ENCODE measurements around the gene IFT27.

Gene IFT27

DNA sequence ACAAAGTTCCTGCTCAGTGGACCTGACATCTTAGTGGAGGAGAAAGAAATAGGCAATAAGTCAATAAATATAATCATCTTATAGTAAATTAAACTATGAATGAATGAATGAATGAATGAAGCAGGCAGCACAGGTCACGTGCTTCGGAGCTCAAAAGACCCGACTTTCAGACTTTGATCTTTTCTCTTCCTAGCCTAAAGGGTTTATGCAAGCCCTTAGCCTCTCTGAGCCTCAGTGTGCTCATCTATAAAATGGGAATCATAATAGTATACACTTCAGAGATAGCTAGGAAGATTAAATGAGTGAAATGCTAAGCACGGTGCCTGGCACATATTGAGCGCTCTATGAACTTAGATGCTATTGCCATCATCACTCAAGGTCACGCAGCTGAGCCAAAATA is 33.4 kb upstream of the IFT27 start:
- no peak overlapping the region for H3K4me3 ChIP-seq (ENCODE audit: control insufficient read depth, low read depth, low read length)
- TF ChIP-seq, protein P1, sequence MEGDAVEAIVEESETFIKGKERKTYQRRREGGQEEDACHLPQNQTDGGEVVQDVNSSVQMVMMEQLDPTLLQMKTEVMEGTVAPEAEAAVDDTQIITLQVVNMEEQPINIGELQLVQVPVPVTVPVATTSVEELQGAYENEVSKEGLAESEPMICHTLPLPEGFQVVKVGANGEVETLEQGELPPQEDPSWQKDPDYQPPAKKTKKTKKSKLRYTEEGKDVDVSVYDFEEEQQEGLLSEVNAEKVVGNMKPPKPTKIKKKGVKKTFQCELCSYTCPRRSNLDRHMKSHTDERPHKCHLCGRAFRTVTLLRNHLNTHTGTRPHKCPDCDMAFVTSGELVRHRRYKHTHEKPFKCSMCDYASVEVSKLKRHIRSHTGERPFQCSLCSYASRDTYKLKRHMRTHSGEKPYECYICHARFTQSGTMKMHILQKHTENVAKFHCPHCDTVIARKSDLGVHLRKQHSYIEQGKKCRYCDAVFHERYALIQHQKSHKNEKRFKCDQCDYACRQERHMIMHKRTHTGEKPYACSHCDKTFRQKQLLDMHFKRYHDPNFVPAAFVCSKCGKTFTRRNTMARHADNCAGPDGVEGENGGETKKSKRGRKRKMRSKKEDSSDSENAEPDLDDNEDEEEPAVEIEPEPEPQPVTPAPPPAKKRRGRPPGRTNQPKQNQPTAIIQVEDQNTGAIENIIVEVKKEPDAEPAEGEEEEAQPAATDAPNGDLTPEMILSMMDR (IDR thresholded peaks at IDR 0.05; ENCODE audit: control insufficient read depth, insufficient read depth, low read depth, low read length, missing control alignments), result no peak
- DNase-seq (ENCODE audit: low read depth), result no peak

DNA sequence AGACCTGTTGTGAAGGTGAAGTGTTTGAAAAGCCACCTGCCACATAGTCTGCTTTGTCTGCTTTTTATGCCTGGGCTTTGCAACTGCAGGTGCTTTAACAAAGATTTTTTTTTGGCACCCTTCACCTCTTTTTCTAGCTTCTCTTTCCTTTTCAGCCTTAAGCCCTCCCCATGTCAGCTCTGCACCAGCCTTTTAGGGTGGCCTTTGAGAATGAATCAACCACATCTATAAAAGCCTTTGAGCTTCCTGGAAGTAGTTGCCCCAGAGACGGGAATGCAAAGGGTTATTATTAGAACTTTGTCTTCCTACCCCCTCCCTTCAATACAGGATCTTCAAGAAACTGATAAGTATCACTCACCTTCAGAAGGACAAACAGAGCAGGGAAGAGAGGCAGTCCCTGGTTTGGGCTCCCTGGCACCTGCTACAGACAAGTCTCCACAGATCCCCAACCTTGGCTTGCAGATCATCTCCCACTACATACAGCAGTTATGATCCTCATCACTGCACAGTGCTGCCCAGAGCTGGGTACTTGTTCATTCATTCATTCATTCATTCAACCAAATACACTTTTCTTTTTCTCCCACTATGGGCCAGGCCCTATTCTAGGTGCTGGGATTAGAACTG is 32.9 kb upstream of the IFT27 start:
- TF ChIP-seq, protein P1 (IDR thresholded peaks at IDR 0.05; ENCODE audit: control insufficient read depth, insufficient read depth, low read depth, low read length, missing control alignments), result no peak
- H3K4me3 ChIP-seq (ENCODE audit: control insufficient read depth, low read depth, low read length), result no peak overlapping the region
- no peak for DNase-seq (ENCODE audit: low read depth)

DNA sequence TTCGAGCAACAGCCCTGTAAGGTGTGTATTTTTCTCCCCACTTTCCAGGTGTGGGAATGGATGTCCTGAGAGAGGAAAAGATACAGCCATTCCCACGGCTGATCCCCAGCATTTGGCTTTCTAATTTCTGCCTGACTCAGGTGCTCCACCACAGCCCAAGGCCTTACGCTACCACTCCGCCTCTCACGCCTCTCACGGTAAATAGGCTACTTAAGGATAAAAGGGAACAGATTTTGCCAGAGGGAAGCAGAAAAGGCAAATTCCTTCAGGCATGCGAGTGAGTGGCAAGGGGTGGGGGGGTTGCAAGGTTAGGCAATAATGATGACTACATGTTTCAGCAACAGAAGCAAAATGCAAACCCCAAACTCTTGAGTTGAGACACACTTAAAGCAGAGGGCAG is 31.7 kb upstream of the IFT27 start:
- TF ChIP-seq, protein P1 (IDR thresholded peaks at IDR 0.05; ENCODE audit: control insufficient read depth, insufficient read depth, low read depth, low read length, missing control alignments), result no peak
- DNase-seq (ENCODE audit: low read depth), result no peak
- no peak overlapping the region for H3K4me3 ChIP-seq (ENCODE audit: control insufficient read depth, low read depth, low read length)

DNA sequence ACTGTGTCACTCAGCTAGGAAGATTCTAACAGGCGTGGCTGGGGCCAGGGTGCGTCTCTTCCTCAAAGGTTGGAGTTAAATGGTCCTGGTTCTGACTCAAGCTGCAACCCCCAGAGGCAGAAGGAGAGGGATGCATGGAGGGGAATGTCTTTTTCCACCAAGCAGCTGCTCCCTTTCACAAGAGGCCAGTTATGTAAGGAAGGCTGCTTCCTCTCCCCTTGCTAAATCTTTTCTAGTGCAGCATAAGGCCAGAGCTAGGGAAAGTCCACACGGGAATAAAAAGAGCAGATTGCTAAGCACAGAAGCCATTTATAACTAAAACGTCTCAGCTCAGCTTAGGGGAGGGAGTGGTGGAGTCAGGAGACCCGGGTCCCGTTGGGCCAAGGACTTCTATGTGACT is 30.9 kb upstream of the IFT27 start:
- TF ChIP-seq, protein P1 (IDR thresholded peaks at IDR 0.05; ENCODE audit: control insufficient read depth, insufficient read depth, low read depth, low read length, missing control alignments), result no peak
- no peak overlapping the region for H3K4me3 ChIP-seq (ENCODE audit: control insufficient read depth, low read depth, low read length)
- no peak for DNase-seq (ENCODE audit: low read depth)

DNA sequence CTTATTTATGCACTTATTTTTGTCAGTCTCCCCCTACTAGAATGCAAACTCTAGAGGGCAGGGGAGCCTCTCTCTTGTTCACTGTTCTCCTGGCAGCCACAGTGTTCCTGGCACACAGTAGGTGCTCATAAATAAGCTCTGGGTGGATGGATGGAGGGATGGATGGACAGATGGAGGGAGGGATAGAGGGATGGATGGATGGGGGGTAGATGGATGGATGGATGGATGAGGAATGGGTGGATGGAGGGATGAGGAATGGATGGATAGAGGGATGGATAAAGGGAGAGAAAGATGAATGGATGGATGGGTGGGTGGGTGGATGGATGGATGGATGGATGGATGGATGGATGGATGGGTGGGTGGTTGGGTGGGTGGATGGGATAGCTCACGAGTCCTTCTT is 27.4 kb upstream of the IFT27 start:
- H3K4me3 ChIP-seq (ENCODE audit: control insufficient read depth, low read depth, low read length), result no peak overlapping the region
- TF ChIP-seq, protein P1 (IDR thresholded peaks at IDR 0.05; ENCODE audit: control insufficient read depth, insufficient read depth, low read depth, low read length, missing control alignments), result no peak
- DNase-seq (ENCODE audit: low read depth), result no peak

DNA sequence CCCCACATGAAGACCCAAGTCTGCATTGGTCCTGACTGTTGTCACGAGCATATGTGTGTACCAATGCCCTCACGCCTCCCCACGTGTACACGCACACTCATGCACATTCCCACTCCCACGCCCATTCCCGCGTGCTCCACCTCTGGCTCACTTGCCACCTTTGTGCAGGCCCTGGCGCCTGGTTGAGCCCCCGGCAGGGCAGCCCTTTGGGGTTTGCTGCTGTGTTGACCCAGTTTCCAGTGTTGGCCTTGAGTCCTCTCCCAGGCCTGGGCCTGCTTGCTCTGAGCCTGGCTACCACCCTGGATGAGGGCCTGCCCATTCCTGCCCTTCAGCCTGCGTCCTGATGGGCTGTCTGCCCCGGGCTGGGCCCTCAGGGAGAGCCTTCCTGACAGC is 22.8 kb upstream of the IFT27 start:
- H3K4me3 ChIP-seq (ENCODE audit: control insufficient read depth, low read depth, low read length), result no peak overlapping the region
- DNase-seq (ENCODE audit: low read depth), result no peak
- TF ChIP-seq, protein P1 (IDR thresholded peaks at IDR 0.05; ENCODE audit: control insufficient read depth, insufficient read depth, low read depth, low read length, missing control alignments), result no peak
